ENCODE measurements around the gene MTUS2.

The MTUS2 gene

GRCh38 chr13:29436721-29437280 is 616.7 kb downstream of the MTUS2 start:
- FAIRE-seq: no peak
- no peak for DNase-seq (ENCODE audit: low spot score)

- FAIRE-seq (no peak), DNase-seq (ENCODE audit: low spot score) (no peak)
Observed at GRCh38 chr13:29438769-29439168, 618.6 kb downstream of the MTUS2 start.

GRCh38 chr13:29439601-29440388 is 619.7 kb downstream of the MTUS2 start:
- DNase-seq (ENCODE audit: low spot score): no peak
- no peak for FAIRE-seq

- FAIRE-seq: no peak
- no peak for DNase-seq (ENCODE audit: low spot score)
Observed at GRCh38 chr13:29441306-29441705, 621.2 kb downstream of the MTUS2 start.

GRCh38 chr13:29446016-29446415 is 625.9 kb downstream of the MTUS2 start:
- DNase-seq (ENCODE audit: low spot score) (no peak), FAIRE-seq (no peak)

- FAIRE-seq (no peak), DNase-seq (ENCODE audit: low spot score) (no peak)
Observed at GRCh38 chr13:29448174-29448573, 628.0 kb downstream of the MTUS2 start.

- DNase-seq (ENCODE audit: low spot score) (no peak), FAIRE-seq (no peak)
Observed at GRCh38 chr13:29449726-29450125, 629.6 kb downstream of the MTUS2 start.

GRCh38 chr13:29451976-29452375 is 631.8 kb downstream of the MTUS2 start:
- DNase-seq (ENCODE audit: low spot score) (no peak), FAIRE-seq (no peak)

- DNase-seq (ENCODE audit: low spot score) (no peak), FAIRE-seq (no peak)
Observed at GRCh38 chr13:29452773-29453616, 632.9 kb downstream of the MTUS2 start.

- DNase-seq (ENCODE audit: low spot score) (no peak), FAIRE-seq (no peak)
Observed at GRCh38 chr13:29453617-29454011, 633.5 kb downstream of the MTUS2 start.

- no peak for FAIRE-seq
- no peak for DNase-seq (ENCODE audit: low spot score)
Observed at GRCh38 chr13:29454931-29455481, 634.9 kb downstream of the MTUS2 start.

GRCh38 chr13:29456419-29456818 is 636.3 kb downstream of the MTUS2 start:
- DNase-seq (ENCODE audit: low spot score): no peak
- FAIRE-seq: no peak

GRCh38 chr13:29457299-29457698 is 637.2 kb downstream of the MTUS2 start:
- DNase-seq (ENCODE audit: low spot score) (peak; percentile 40), FAIRE-seq (no peak)

- no peak for DNase-seq (ENCODE audit: low spot score)
- no peak for FAIRE-seq
Observed at GRCh38 chr13:29458419-29458818, 638.3 kb downstream of the MTUS2 start.

GRCh38 chr13:29459813-29460355 is 639.7 kb downstream of the MTUS2 start:
- no peak for DNase-seq (ENCODE audit: low spot score)
- FAIRE-seq: no peak

- no peak for FAIRE-seq
- no peak for DNase-seq (ENCODE audit: low spot score)
Observed at GRCh38 chr13:29464105-29464679, 644.1 kb downstream of the MTUS2 start.

- DNase-seq (ENCODE audit: low spot score): peak; percentile 79
Observed at GRCh38 chr13:29465741-29466293, 645.7 kb downstream of the MTUS2 start.

GRCh38 chr13:29471551-29471950 is 651.4 kb downstream of the MTUS2 start:
- DNase-seq (ENCODE audit: low spot score) (no peak), FAIRE-seq (no peak)

More at GRCh38 chr13:29465741-29466293, 645.7 kb downstream of the MTUS2 start:
- no peak for FAIRE-seq

- DNase-seq (ENCODE audit: low spot score): peak; percentile 37
Observed at GRCh38 chr13:29472332-29472961, 652.3 kb downstream of the MTUS2 start.

GRCh38 chr13:29473166-29473565 is 653.0 kb downstream of the MTUS2 start:
- DNase-seq (ENCODE audit: low spot score) (no peak), FAIRE-seq (no peak)

More at GRCh38 chr13:29472332-29472961, 652.3 kb downstream of the MTUS2 start:
- no peak for FAIRE-seq

Data from urothelium cell line (cell line).